ENCODE results near the gene BCLAF1.
"Not testable (repeated sequence)": the region's sequence is repeated elsewhere in the genome, so short reads cannot be mapped to it uniquely, and the experiment has no call there.

BCLAF1 gene

DNA sequence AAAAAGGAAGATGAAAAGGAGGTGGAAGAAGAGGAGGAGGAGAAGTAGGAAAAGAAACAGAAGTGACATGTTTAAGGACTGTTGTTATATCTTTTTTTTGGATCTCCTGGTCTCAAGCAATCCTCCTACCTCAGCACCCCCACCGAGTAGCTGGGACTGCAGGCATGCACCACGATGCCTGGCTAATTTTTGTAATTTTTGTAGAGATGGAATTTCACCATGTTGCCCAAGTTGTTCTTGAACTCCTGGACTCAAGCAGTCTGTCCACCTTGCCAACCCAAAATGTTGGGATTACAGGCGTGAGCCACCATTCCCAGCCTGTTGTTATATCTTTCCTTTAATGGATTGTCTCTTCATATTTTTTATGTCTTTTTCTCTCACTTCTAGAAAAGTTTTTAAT is 19.5 kb upstream of the BCLAF1 start:
- no peak for DNase-seq

DNA sequence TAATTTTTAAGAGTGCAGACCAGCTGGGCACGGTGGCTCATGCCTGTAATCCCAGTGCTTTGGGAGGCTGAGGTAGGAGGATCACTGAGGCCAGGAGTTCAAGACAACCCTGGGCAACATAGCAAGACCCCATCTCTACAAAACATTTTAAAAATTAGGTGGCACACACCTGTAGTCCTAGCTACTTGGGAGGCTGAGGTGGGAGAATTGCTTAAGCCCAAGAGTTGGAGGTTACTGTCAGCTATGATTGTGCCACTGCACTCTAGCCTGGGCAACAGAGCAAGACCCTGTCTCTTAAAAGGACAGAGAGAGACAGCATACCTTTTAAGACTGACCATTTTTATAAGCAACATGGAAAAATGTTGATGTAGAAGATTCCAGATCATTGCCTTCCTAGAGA is 18.8 kb upstream of the BCLAF1 start:
- DNase-seq, result not testable (repeated sequence)

DNA sequence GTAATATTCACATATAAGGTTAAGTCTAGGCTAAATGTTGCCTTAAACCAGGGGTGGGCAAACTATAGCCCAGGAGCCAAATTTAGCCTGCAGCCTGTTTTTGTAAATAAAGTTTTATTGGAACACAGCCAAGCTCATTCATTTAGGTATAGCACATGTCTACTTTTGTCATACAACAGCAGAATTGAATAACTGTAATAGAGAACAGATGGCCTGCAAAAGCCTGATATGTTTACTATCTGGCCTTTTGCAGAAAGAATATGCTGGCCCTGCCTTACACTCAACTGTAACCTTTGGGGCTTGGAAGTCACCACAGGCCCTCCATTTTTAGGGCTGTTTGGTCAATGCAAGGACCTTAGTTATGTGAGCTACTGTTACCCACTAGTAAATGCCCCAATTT is 17.7 kb upstream of the BCLAF1 start:
- DNase-seq, result no peak

DNA sequence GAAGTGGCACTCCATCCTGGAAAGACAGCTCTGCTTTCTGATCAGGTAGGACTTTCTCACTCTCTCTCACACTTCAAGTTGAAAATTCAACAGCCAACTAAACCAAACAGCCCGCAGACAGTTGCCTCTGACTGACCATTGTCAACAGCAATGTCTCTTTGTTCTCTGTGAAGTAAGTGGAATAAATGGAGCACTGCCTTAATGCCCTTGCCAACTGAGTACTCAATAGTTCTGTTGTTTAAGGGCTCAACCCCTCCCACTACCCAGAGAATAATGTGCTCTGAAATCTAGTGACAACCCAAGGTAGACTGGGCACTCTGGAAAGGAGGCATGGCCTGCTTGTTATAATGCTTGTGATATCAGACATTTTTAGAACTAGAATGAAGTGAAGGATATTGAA is 16.8 kb upstream of the BCLAF1 start:
- DNase-seq, result no peak

DNA sequence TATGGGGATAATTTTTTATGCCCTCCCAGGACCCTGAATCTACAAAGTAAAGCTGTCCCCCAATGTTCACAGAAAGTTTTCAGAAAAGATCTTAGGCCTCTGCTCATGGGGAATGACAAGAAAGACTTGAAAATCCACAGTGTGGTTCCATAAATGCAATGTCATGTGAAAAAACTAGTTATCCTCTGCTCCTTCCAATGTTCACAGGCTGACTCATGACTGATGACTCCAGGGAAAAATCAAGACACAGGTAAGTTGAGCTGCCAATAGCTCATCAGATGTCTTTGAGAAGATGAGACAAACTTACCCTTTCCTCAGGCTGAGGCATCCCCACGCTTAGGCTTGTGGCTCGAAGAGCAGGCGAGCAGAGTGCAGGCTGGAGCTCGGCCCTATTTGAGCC is 14.8 kb upstream of the BCLAF1 start:
- no peak for DNase-seq

DNA sequence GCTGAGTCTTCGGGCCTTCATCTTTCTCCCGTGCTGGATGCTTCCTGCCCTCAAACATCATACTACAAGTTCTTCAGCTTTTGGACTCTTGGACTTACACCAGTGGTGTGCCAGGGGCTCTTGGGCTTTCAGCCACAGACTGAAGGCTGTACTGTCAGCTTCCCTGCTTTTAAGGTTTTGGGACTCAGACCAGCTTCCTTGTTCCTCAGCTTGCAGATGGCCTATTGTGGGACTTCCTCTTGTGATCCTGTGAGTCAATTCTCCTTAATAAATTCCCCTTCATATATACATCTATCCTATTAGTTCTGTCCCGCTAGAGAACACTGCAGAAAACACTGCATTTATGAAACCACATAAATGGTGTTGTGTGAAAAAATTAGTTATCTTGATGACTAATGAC is 13.9 kb upstream of the BCLAF1 start:
- DNase-seq, result no peak

DNA sequence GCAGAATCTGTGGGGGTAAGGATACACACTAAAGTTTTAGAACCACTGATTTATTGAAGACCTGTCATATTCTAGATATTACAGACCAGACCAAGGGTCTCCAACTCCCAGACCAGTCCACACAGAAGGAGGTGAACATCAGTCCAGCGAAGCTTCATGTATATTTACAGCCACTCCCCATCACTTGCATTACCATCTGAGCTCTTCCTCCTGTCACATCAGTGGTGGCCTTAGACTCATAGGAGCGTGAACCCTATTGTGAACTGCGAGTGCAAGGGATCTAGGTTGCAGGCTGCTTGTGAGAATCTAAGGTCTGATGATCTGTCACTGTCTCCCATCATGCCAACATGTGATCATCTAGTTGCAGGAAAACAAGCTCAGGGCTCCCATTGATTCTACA is 5.0 kb upstream of the BCLAF1 start:
- no peak for DNase-seq

DNA sequence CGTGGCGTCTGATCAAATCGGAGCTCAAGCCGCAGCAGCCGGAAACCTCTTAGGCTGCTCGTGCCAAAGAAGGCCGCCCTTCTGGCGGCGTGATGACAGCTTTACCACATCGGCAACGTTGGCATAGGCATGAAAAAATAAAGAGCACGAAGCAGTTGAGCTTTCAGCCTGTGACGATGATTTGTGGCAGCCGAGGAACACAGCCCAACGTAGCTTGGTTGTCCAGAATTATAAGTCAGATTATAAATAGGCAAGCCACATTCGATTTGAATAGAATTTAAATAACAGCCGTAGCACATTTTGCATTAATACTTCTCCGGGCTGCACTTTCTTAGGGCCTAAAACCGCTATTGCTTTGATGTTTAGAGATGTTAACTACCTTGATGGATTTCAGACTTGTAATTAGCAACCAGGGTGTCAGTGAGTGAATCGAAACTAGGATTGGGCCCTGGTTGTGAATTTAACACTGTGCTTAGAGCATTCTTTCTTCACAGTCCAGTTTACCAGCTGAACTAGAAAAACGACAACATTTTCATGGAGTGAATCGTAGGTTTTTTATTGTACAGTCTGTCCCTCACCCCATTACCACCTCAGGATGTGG is 864 bp upstream of the BCLAF1 start:
- peak; percentile 31 for DNase-seq

DNA sequence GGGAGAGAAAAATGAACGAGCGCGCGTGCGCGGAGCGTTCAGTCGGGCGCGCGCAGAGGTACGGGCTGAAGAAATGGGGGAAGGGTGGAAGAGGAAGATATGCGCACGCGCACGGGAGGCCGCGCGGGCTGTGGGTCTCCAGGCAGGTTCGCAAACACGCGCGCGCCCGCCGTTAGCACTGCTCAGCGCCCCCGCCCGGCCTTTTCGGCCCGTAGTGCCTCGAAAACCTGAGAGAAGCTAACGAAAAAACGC is 393 bp downstream of the BCLAF1 start:
- DNase-seq, result peak; percentile 86

DNA sequence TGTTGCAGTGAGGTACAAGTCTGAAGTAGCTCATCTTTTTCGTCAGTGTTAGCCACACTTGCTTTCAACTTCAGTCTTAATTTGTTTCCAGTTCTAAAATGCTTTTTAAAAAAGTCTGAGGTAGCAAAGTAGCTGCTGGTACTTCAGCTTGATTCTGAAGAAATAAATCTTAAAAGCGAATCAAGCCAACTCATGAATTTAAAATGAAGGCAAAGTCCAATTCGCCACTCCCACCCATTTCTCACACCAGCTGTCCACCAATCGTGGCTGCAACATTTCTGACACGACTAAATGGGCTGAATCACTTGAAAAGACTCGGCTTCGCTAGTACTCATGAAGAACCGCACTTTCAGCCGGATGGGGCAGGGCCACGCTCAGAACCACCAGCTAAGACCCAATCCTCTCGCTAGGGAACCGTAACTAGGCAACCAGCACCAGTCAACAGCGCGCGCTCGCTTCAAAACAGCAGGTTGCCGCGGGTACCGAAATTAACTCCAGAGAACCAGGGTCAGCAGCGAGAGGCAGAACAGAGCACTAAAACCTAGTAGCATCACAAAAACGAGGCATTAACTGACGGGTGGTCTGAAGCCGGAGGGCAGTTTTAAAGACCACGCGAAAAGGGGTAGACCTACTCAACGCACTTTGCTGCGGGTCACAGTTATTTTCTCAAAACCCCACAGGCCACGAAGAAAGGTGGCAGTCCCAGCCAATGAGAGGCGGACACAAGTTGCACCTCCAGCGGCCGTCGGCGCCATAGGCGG is 900 bp downstream of the BCLAF1 start:
- DNase-seq, result no peak

DNA sequence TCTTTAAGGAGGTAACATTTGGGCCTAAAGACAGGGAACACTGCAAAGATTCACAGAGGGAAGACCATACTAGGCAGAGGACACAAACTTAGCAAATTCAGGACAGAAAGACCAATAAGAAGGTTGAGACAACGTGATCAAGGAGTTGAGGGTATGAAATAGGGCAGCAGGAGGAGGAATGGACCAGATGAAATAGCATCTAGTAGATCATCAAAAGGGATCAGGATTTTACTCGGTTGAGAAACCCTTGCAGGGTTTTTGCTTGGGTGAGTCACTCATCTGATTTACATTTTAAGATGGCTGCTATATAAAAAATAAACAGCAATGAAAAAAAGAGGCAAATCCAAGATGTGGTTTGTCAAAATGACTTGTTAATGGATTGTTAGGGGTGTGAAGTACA is 4.7 kb downstream of the BCLAF1 start:
- no peak for DNase-seq

DNA sequence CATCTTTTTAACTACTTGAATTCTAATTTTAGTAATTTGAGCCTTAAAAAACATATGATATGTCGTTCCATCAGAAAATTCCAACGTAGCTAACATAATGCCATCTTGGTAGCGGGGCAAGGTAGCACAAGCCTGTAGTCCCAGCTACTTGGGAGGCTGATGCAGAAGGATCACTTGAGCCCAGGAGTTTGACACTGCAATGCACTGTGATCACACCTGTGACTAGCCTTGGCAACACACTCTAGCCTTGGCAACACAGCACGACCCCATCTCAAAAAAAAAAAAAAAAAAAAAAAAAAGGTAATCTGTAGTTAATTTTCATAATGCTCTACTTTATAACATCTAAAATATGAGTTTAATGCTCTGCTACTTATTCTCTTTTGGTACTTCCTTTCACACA is 6.7 kb downstream of the BCLAF1 start:
- no peak for DNase-seq

DNA sequence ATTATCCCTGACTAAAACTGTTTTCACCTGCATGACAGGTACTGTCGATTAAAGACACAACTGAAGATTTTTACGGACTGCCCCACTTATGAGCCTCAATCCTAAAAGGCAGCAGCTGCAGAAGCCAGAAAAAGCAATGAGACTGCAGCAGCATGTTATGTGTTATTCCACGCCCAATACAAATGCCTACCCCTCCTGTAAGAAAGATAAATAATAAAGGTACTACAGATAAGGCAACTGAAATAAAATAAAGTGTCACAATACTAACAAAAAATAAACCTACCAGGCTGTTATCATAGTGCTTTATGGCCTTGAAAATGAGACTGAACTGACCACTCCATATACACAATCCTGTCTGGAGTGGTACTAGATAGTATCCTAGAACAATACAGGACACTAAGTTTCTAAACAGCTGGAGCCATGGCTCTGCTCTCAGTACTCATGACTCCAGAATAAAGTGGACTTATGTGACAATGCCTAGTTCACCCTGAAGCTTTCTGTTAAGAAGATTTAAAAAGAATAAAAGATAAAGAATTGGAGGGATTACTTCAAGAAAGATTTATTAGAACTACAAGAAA is 9.5 kb downstream of the BCLAF1 start:
- no peak for DNase-seq

DNA sequence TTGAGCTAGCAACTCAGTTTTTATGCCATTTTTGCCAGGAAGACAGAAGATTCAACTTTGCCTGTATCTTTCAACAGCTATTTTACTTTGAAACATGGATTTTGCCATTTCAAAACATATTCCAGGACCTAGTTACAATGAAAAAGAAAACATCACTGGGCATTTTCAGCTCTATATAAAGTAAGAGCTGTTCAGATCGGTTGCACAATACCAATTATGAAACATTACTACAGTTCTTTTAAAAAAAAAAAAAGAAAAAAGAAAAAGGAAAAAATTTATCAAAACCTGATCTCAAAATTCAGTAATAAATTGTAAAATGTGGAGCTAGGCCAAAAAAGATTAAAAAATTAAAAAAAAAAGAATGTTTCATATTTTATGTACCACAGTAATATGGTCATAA is 15.6 kb downstream of the BCLAF1 start:
- DNase-seq, result no peak

DNA sequence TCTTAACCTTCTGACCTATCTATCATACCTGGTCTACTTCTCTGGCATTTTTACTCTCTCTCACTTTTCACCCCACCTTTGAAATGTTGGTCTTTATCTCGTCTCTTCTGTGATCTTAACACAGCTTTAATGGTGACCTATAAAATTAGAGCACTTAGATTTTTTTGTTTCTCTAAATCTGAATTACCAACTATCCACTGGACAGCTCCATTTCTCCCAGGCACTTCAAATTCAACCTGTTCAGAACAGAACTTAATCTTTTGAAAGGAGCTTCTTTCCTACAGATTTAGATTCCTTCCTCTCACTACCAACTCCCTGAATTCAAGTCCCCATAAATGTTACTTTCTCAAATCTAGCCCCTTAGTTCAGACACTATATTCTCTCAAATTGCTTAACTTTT is 24.5 kb downstream of the BCLAF1 start:
- DNase-seq, result no peak

DNA sequence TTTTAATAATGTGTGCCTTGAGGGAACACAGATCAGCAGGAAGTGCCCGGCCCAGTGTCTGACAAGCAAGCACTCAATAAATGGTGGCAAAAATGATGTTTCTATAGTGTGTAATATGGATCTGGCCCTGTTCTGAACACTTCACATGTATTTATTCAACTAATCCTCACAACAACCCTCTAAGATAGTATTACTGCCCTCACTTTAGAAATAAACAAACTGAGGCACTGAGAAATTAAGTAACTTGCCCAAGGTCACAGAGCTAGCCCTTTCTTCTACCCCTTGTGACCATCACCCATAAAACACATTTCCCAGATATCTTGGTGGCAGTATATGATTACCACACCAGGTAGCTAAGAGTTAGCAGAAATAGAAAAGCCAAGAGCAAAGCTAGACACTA is 26.7 kb downstream of the BCLAF1 start:
- no peak for DNase-seq

DNA sequence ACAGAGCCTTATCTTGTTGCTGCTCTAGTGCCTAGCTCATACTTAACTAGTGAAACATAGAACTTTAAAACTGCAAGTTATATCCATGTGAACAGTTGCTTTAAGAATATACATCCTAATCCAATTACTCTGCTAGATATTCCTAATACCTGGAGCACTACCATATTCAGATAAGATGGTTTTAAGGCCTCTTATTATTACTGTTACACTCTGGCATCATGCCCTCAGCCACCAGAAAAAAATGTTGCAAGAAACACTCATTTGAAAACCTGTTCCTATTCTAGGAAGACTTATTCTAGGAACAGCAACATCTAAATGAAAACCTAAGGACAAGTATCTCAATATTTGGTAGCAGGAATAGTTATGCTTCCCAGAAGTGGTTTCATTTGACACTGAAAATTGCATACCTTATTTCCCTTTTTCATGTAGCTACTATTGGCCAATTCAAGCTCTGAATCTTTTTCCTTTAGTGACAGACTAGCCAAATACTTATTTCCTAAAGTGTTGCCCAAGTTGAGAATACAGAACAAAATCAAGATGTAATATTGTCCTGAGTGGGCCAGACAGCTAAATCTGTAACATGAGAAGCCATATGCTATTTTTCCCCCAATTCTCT is 34.7 kb downstream of the BCLAF1 start:
- DNase-seq, result no peak

DNA sequence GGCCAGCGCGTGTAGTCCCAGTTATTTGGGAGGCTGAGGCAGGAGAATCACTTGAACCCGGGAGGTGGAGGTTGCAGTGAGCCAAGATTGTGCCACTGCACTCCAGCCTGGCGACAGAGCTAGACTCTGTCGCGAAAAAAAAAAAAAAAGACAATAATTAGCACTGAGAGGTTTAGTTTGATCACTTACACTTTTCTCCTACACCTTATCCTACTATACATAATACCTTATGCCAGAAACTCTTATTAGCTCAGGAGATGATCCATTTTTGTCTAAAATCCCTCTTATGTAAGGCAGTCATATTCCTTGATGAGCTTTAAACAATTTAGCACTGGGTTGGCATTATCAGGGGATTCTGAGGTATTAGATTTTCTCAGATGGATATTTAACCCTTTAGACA is 35.9 kb downstream of the BCLAF1 start:
- no peak for DNase-seq

DNA sequence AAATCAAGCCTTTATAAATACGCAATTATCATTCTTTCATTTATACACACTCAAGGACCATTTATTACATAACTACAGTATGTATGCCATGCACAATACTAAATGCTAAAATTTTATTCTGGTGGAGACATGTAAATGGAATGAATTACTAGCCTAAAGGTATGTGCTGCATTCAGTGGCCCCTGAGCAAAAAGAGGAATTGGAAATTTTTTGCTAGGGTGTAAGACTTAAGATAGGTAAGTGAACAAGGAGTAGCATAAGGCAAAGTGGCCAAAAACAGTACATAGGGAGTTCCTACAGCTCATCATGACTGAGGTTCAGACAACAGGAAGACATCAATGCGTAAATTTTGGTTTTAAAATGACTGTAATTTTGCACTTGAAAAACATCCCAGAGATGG is 37.2 kb downstream of the BCLAF1 start:
- DNase-seq, result no peak

DNA sequence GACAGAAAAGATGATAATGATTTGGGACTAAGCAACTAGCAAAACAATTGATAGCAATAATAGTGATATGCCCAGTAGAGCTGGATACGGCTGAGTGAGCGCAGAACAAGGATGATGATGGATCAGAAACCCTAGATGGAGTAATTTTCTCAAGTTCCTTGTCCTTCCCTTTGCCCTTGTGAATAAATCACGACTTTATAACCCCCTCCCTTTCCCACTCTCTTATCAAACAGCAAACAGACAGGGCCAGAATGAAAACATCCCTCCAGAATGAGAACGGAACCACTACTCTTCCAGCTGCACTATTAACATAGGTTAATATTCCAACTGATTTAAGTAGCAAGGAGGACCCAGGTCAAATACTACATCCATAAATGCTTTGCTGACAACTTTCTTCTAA is 38.3 kb downstream of the BCLAF1 start:
- no peak for DNase-seq

DNA sequence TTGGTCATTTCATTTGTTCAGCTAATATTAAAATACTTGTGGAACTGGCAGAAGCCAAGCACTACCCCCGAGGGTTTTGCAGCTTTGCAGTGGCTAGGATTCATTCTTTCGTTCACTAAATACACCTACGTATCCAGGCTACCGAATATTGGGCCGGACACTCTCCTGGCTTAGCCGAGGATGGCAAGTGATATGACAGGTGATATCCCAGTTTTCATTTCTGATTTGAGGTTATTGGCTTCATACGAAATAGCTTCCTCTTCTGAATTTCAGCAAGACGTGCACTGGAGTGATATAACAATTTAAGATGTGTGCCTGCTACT is 39.0 kb downstream of the BCLAF1 start:
- DNase-seq, result no peak

DNA sequence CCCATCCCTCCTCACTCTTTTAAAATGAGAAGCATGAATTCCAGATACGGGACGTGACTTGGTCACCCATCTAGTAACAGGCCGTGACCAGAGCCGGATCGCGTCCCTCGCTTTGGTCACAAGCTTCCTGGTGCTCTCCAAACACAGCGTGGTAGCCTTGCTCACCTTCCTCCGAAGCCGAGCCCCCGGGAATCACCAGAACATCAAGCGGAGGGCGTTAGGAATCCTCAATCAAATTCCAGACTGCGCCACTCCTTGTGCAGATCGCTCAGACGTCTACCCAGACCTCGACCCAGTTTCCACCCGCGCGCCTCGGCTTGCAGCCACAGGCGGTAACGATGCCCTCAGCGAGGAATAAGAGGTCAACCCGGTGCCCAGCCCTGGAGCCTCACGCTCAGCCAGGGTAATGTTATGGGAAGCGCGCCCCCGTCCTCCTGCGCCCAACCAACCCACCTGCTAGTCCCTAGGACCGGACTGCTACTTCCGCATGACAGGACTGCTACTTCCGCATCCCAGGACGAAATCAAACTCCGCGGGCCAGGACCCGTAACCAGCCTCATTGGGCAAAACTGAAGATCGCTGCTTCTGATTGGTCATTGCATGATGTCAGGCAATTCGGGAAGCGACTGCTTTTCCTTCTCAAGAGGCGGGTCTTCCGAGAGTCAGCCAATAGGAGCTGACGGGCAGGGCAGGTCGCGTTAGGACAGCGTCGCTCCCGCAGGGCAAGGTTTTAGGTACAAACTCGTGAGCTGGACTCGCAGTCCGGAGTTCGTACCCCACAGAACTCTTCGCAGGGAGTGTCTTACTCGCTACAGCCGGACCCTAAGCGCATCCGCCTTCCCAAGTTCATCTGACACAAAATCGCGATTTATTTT is 39.6 kb downstream of the BCLAF1 start, which contains the start of gene MTFR2:
Gene MTFR2 (minus strand): TSS at position 501 of the 875 bp plus-strand sequence. CDS start 1,212 bp downstream, outside the sequence.
- peak; percentile 98 for DNase-seq

DNA sequence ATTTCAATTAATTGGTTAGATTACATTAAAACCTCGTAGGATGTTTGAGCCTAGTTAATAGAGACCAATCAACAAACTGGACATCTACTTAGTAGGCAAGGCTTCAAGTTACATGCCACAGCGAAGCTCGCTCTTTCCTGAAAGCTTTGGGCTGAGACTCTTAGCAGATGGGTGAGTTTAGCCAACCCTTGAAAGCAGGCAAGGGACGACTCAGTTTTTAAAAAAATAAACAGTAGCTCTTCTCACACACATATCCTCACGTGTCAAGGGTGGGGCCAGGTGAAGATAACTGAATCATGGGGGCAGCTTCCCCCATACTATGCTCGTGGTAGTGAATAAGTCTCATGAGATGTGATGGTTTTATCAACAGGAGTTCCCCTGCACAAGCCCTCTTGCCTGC is 40.3 kb downstream of the BCLAF1 start:
- DNase-seq, result no peak

Data from NCI-H1417 treated with DMSO at 0.1 percent for 48 hours (cell line).